ENCODE results near the gene SBNO1.

DNA sequence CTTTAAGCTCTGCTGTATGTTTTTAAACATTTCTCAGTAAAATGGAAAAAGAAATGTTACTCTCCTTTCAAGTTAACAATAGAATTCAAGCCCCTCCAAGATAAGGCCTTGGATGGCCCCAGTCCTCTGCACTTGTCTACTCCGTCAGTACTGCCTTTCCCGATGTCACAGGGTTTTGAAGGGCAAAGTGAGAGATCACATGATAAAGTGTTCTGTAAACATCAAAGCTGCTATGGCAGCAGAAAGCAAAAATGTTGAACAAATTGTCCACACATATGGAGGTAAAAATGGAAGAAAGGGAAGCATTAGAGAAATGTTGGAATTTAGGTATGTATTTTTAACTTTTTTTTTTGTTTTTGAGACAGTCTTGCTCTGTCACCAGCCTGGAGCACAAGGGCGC is 59.5 kb downstream of the SBNO1 start:
- no peak for TF ChIP-seq POLR2AphosphoS5 (IDR thresholded peaks at IDR 0.05; ENCODE audit: low read depth, low read length)
- TF ChIP-seq, protein P1, sequence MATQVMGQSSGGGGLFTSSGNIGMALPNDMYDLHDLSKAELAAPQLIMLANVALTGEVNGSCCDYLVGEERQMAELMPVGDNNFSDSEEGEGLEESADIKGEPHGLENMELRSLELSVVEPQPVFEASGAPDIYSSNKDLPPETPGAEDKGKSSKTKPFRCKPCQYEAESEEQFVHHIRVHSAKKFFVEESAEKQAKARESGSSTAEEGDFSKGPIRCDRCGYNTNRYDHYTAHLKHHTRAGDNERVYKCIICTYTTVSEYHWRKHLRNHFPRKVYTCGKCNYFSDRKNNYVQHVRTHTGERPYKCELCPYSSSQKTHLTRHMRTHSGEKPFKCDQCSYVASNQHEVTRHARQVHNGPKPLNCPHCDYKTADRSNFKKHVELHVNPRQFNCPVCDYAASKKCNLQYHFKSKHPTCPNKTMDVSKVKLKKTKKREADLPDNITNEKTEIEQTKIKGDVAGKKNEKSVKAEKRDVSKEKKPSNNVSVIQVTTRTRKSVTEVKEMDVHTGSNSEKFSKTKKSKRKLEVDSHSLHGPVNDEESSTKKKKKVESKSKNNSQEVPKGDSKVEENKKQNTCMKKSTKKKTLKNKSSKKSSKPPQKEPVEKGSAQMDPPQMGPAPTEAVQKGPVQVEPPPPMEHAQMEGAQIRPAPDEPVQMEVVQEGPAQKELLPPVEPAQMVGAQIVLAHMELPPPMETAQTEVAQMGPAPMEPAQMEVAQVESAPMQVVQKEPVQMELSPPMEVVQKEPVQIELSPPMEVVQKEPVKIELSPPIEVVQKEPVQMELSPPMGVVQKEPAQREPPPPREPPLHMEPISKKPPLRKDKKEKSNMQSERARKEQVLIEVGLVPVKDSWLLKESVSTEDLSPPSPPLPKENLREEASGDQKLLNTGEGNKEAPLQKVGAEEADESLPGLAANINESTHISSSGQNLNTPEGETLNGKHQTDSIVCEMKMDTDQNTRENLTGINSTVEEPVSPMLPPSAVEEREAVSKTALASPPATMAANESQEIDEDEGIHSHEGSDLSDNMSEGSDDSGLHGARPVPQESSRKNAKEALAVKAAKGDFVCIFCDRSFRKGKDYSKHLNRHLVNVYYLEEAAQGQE (IDR thresholded peaks at IDR 0.05; ENCODE audit: insufficient read depth in 1 of 2, low read depth in 2 of 2, low read length in 2 of 2) = no peak
- no peak for TF ChIP-seq TAF1 (IDR thresholded peaks at IDR 0.05; ENCODE audit: borderline replicate concordance, insufficient read depth, low read length)
- no peak for TF ChIP-seq FOXP2 (optimal IDR thresholded peaks at IDR 0.05; ENCODE audit: borderline replicate concordance, extremely low read depth, extremely low read length, insufficient read depth)
